Endothelial cell of umbilical vein (primary cell): ENCODE data around the gene TTC3. TPM values are rescaled to one million over a fixed set of nuclear protein-coding genes. Genes with fewer than 3 reads are reported as not detected.

Source experiments
- BruUV-seq: library from RNA; stranded (reverse); fragments of 400-500 nt; replicated peaks from 2 replicates; lab custom pipeline; 2021; lab: Mats Ljungman, UMichigan
- CTCF ChIA-PET: fragments of 300-600, 350-600 bp; sonication (Branson Sonifier 250); formaldehyde crosslinking; loops from one replicate; lab custom pipeline; 2021; ENCODE audit warnings: antibody characterized with exemption, inconsistent platforms; lab: Charles Lee
- POLR2A ChIA-PET: fragments of 300-600, 350-600 bp; sonication (Branson Sonifier 250); formaldehyde crosslinking; loops from one replicate; lab custom pipeline; 2021; ENCODE audit warnings: antibody characterized with exemption, inconsistent platforms; lab: Charles Lee
- DNase-seq: peaks from one replicate; pipeline ENCODE4 v3.0.0-alpha.2; 2011; ENCODE audit warnings: low read depth, low spot score
- FAIRE-seq: peaks from 2 replicates; lab custom pipeline; 2011; peaks lifted over from hg19 to GRCh38; lab: Jason Lieb, UNC
- H2AFZ ChIP-seq: 2 replicates; pipeline ENCODE4 v1.6.0; 2012; ENCODE audit warnings: low read depth, low read length, control low read depth, inconsistent platforms
- H3K27ac ChIP-seq: 2 replicates; pipeline ENCODE4 v1.5.1; 2011; ENCODE audit warnings: low read depth, mild to moderate bottlenecking, control low read depth, low read length, moderate library complexity; ENCODE audit not compliant: insufficient read depth
- H3K27me3 ChIP-seq, 2 experiments: 2 replicates each; pipeline versions ENCODE4 v1.6.0 to v1.6.1; 2011; ENCODE audit warnings: low read length in 2 of 2, mixed read lengths in 1 of 2; ENCODE audit not compliant: control insufficient read depth in 2 of 2, insufficient read depth in 2 of 2
- H3K36me3 ChIP-seq, 2 experiments: 2 replicates in 1 of 2; 3 replicates in 1 of 2; pipeline ENCODE4 v1.5.1; 2011; ENCODE audit warnings: low read length in 2 of 2, mild to moderate bottlenecking in 1 of 2, moderate library complexity in 1 of 2; ENCODE audit not compliant: control insufficient read depth in 2 of 2, insufficient read depth in 2 of 2; ENCODE audit errors: extremely low read depth in 1 of 2
- H3K4me1 ChIP-seq: 3 replicates; pipeline ENCODE4 v1.5.1; 2011; ENCODE audit warnings: mild to moderate bottlenecking, low read length; ENCODE audit not compliant: control insufficient read depth, insufficient read depth; ENCODE audit errors: extremely low read depth
- H3K4me2 ChIP-seq: 2 replicates; pipeline ENCODE4 v1.6.1; 2011; ENCODE audit warnings: low read length, control low read depth, mixed read lengths; ENCODE audit not compliant: insufficient read depth
- H3K4me3 ChIP-seq, 3 experiments: fragments of 200-600 bp in 1 of 3; sonication (generic), shearing (Covaris generic) in 1 of 3; replicated peaks in 1 of 3; 2 replicates each; pipeline ENCODE4 v1.5.1; 2011 to 2016; ENCODE audit warnings: control low read depth in 3 of 3, low read length in 3 of 3, mild to moderate bottlenecking in 2 of 3, inconsistent platforms in 1 of 3, low read depth in 1 of 3, moderate library complexity in 1 of 3; ENCODE audit not compliant: insufficient read depth in 1 of 3
- H3K79me2 ChIP-seq: 2 replicates; pipeline ENCODE4 v1.6.0; 2012; ENCODE audit warnings: low read length, inconsistent platforms; ENCODE audit not compliant: control insufficient read depth, insufficient read depth
- H3K9ac ChIP-seq: replicated peaks from 2 replicates; pipeline ENCODE3; 2011; ENCODE audit warnings: low read length, control low read depth; ENCODE audit not compliant: insufficient read depth; ENCODE audit errors: extremely low read depth
- H3K9me1 ChIP-seq: replicated peaks from 3 replicates; pipeline ENCODE4 v1.6.0; 2011; ENCODE audit warnings: mild to moderate bottlenecking, low read length; ENCODE audit not compliant: control insufficient read depth, insufficient read depth; ENCODE audit errors: extremely low read depth
- H3K9me3 ChIP-seq: replicated peaks from 2 replicates; pipeline ENCODE4 v1.5.1; 2012; ENCODE audit warnings: low read length, inconsistent platforms; ENCODE audit not compliant: control insufficient read depth, insufficient read depth
- H4K20me1 ChIP-seq: replicated peaks from 2 replicates; pipeline ENCODE3; 2011; ENCODE audit warnings: mild to moderate bottlenecking, low read length; ENCODE audit not compliant: control insufficient read depth, insufficient read depth; ENCODE audit errors: extremely low read depth
- EZH2 ChIP-seq: IDR thresholded peaks from 2 replicates; pipeline ENCODE4 v1.6.1; 2012; ENCODE audit warnings: borderline replicate concordance, low read depth, mild to moderate bottlenecking, moderate library complexity, low read length, inconsistent platforms; ENCODE audit not compliant: severe bottlenecking
- FOS ChIP-seq: IDR thresholded peaks from 2 replicates; pipeline ENCODE4 v1.6.1; 2011; ENCODE audit warnings: mild to moderate bottlenecking, low read length, moderate library complexity, borderline replicate concordance; ENCODE audit not compliant: insufficient read depth
- GATA2 ChIP-seq: IDR thresholded peaks from 2 replicates; pipeline ENCODE4 v1.7.0; 2011; ENCODE audit warnings: low read depth, mild to moderate bottlenecking, moderate library complexity, mixed read lengths, low read length; ENCODE audit not compliant: insufficient read length, insufficient read depth
- JUN ChIP-seq: IDR thresholded peaks from 2 replicates; pipeline ENCODE4 v1.6.1; 2011; ENCODE audit warnings: borderline replicate concordance, low read depth; ENCODE audit not compliant: insufficient read length, insufficient read depth
- MYC ChIP-seq: IDR thresholded peaks from one replicate; pipeline ENCODE4 v1.6.1; 2011; ENCODE audit warnings: mild to moderate bottlenecking, low read depth, low read length
- POLR2A ChIP-seq: IDR thresholded peaks from 2 replicates; pipeline ENCODE4 v1.6.1; 2012; ENCODE audit warnings: low read depth, mild to moderate bottlenecking, control low read depth, low read length
- POLR2AphosphoS5 ChIP-seq: IDR thresholded peaks from 2 replicates; pipeline ENCODE4 v1.6.1; 2012; ENCODE audit warnings: low read depth, mild to moderate bottlenecking, control low read depth, low read length, moderate library complexity; ENCODE audit not compliant: insufficient read depth
- dilution Hi-C: fragments of 300-500 bp; cut with MboI; formaldehyde crosslinking; loops from one replicate; pipeline ENCODE4 v1.15.0; 2019; ENCODE audit warnings: low sequenced_read_pairs; ENCODE audit not compliant: extremely low pct_ligation_motif_present
- intact Hi-C: fragments of 100-400 bp; cut with micrococcal nuclease; formaldehyde crosslinking; loops from one replicate; pipeline ENCODE4 v1.10.0; 2022
- polyA plus RNA-seq, 4 experiments: library from polyadenylated mRNA; depleted of rRNA in 3 of 4; stranded (reverse) in 3 of 4; unstranded in 1 of 4; fragments of >200 nt; gene quantifications; 2 replicates each; pipeline versions ENCODE4 v1.2.1 to v1.2.3, GENCODE V29; 2011 to 2012; ENCODE audit warnings: missing spikeins in 1 of 4
- total RNA-seq: library from RNA; stranded (reverse); gene quantifications from 2 replicates; pipeline ENCODE4 v1.2.3, GENCODE V29; 2021
- TF ChIP-seq, protein P1 (sequence below), 2 donors: IDR thresholded peaks; 1 replicate in 1 of 2; 2 replicates in 1 of 2; pipeline ENCODE4 v1.5.1; 2011; ENCODE audit warnings: low read length in 2 of 2, mild to moderate bottlenecking in 2 of 2, moderate library complexity in 2 of 2, control low read depth in 1 of 2, inconsistent platforms in 1 of 2, low read depth in 1 of 2; ENCODE audit not compliant: insufficient read depth in 1 of 2; ENCODE audit errors: extremely low read depth in 1 of 2
- TF ChIP-seq, protein P2 (sequence below): IDR thresholded peaks from 2 replicates; pipeline ENCODE4 v1.6.1; 2011; ENCODE audit not compliant: insufficient read depth, insufficient read length

Gene TTC3
- total and polyA plus RNA-seq, 2 donors (not counting 3 experiments of a cell fraction or from before 2014, with no cell fraction given) = 26.2 to 113 TPM

DNA sequence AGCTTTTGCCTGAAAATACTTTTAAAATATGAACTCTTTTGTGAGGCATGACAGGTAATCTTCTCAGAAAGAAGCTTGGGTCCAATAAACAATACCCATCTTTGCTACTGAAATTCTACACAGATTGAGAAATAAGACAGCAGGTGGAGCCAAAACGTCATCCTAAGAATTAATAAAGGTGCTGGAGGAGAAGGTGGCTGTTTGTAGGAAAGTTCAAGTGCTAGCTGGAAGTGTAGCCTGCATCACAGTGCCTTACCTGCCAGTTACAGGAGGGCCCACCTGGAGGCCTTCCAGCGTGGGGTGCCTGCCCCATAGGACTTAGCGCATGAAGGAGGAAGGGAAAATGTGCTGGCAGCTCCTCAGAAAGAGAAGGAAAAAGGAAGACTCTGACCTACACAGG is 93.7 kb downstream of the TTC3 start:
- TF ChIP-seq JUN (no peak), GATA2 (no peak), MYC (no peak), POLR2AphosphoS5 (no peak), FOS (no peak), POLR2A (no peak), EZH2 (no peak)
- TF ChIP-seq, protein P1, sequence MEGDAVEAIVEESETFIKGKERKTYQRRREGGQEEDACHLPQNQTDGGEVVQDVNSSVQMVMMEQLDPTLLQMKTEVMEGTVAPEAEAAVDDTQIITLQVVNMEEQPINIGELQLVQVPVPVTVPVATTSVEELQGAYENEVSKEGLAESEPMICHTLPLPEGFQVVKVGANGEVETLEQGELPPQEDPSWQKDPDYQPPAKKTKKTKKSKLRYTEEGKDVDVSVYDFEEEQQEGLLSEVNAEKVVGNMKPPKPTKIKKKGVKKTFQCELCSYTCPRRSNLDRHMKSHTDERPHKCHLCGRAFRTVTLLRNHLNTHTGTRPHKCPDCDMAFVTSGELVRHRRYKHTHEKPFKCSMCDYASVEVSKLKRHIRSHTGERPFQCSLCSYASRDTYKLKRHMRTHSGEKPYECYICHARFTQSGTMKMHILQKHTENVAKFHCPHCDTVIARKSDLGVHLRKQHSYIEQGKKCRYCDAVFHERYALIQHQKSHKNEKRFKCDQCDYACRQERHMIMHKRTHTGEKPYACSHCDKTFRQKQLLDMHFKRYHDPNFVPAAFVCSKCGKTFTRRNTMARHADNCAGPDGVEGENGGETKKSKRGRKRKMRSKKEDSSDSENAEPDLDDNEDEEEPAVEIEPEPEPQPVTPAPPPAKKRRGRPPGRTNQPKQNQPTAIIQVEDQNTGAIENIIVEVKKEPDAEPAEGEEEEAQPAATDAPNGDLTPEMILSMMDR (IDR thresholded peaks at IDR 0.05; ENCODE audit: extremely low read depth in 1 of 2, insufficient read depth in 1 of 2, low read depth in 1 of 2, low read length in 2 of 2) = no peak
- TF ChIP-seq, protein P2, sequence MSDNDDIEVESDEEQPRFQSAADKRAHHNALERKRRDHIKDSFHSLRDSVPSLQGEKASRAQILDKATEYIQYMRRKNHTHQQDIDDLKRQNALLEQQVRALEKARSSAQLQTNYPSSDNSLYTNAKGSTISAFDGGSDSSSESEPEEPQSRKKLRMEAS = no peak
- Histone ChIP-seq H4K20me1 (no peaks in the 10 kb centered on the region), H3K4me1 (no peaks in the 10 kb centered on the region), H3K27ac (no peak overlapping the region), H2AFZ (no peak overlapping the region), H3K4me3 (no peak overlapping the region), H3K4me2 (no peak overlapping the region), H3K9me1 (no peaks in the 10 kb centered on the region), H3K9me3 (no peaks in the 10 kb centered on the region), H3K27me3 (no peaks in the 10 kb centered on the region), H3K9ac (no peak overlapping the region), H3K79me2 (no peaks in the 10 kb centered on the region), H3K36me3 (peaks cover 4 to 10% of the 10 kb centered on the region in 2 experiments)
- CTCF ChIA-PET = interaction anchor here (0.7 to 3.0 kb wide), 16 partner anchors 10 to 534 kb away, joined by 3 to 12 read pairs (median 4); no protein-coding TSS in a partner anchor
- POLR2A ChIA-PET = no interaction called here
- intact Hi-C loops (loop anchor here (2.0 to 5.0 kb wide), 2 partner anchors 416 to 491 kb away; no protein-coding TSS in a partner anchor), dilution Hi-C loops (no loop called here)
- FAIRE-seq (peak; percentile 75), DNase-seq (peak; percentile 43)
- BruUV-seq = no TSS peak
